ENCODE measurements around the gene ZBTB16.

ZBTB16 gene

DNA sequence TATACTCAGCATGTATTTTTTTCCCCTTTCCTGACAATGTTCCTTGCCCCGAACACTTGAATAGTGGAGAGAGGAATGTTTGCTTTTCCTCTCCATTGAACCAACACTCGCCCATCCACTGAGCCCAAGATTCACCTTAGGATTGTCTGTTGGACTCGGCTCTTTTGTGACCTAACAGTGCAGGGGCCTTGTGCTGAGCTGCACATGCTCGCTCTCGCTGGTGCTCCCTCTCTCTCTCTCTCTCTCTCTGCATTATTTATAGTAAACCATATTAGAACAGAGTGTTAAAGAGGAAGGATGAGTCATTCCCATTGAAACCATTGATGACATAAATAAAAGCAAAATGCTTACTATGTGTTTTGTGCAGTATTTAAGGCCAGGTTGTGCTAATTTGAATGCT, 20.7 kb downstream of the ZBTB16 start:
- Mint-ChIP-seq H3K36me3 (ENCODE audit: low read depth) (no peaks in the 10 kb centered on the region), H3K27me3 (ENCODE audit: low read depth, poor library complexity) (peaks cover 3% of the 10 kb centered on the region), H3K9me3 (no peaks in the 10 kb centered on the region), H3K4me3 (no peak overlapping the region), H3K27ac (peak overlapping the region; percentile 66), H3K4me1 (peaks cover 98% of the 10 kb centered on the region)
- TF ChIP-seq, protein P1, sequence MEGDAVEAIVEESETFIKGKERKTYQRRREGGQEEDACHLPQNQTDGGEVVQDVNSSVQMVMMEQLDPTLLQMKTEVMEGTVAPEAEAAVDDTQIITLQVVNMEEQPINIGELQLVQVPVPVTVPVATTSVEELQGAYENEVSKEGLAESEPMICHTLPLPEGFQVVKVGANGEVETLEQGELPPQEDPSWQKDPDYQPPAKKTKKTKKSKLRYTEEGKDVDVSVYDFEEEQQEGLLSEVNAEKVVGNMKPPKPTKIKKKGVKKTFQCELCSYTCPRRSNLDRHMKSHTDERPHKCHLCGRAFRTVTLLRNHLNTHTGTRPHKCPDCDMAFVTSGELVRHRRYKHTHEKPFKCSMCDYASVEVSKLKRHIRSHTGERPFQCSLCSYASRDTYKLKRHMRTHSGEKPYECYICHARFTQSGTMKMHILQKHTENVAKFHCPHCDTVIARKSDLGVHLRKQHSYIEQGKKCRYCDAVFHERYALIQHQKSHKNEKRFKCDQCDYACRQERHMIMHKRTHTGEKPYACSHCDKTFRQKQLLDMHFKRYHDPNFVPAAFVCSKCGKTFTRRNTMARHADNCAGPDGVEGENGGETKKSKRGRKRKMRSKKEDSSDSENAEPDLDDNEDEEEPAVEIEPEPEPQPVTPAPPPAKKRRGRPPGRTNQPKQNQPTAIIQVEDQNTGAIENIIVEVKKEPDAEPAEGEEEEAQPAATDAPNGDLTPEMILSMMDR (IDR thresholded peaks at IDR 0.05) = no peak
- DNase-seq = no peak

DNA sequence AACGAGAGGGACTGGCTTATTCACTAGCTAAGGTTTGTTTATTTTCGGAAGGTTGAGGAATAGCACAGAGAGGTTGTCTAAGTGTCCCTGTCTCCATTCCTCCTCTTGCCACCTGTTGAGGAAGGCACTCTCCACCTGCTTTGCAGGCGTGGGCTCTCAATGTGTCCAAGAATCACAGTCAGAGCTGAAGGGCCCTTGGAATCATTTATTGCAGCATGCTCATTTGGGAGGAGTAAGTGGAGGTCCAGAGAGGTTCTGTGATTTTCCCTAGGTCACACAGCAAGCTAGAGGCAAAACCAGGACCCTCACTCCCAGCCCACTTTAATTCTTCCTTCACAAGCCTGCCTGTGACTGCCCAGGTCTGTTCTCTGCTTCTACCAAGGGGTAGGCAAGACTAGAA, 21.3 kb downstream of the ZBTB16 start:
- no peak for DNase-seq
- H3K4me1 Mint-ChIP-seq = peaks cover 100% of the 10 kb centered on the region
- peaks cover 3% of the 10 kb centered on the region for H3K27me3 Mint-ChIP-seq (ENCODE audit: low read depth, poor library complexity)
- H3K9me3 Mint-ChIP-seq = no peaks in the 10 kb centered on the region
- H3K36me3 Mint-ChIP-seq (ENCODE audit: low read depth) = no peaks in the 10 kb centered on the region
- TF ChIP-seq, protein P1 (IDR thresholded peaks at IDR 0.05) = no peak
- H3K27ac Mint-ChIP-seq = peak overlapping the region; percentile 92
- H3K4me3 Mint-ChIP-seq = no peak overlapping the region

DNA sequence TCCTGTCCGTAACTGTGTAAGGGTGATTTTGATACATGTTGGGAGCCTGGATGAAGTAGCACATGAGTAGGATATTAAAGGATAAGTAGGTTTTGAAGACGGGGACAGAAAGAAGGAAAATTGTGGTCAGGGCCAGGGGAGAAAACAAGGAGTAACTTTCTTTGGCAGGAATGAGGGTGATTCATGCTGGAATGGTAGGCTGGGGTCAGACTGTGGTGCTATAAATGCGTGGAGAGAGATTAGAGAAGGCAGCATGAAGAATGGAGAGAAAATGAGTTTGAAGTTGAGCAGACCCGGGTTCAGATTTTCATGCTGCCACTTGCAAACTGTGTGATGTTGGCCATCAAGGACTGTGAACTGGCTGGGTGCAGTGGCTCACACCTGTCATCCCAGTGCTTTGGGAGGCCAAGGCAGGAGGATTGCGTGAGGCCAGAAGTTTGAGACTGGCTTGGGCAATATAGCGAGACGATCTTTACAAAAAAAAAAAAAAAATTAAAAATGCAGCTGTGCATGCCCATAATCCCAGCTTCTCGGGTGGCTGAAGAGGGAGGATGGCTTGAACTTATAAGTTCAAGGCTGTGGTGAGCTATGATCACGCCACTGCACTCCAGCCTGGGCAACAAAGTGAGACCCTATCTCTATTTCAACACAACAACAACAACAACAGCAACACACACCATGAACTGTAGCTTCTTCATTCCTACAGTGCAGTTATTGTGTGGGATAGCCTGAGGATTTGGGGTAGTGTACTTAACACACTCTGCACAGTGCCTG, 22.3 kb downstream of the ZBTB16 start:
- no peaks in the 10 kb centered on the region for H3K9me3 Mint-ChIP-seq
- peak overlapping the region; percentile 3 for H3K4me3 Mint-ChIP-seq
- H3K4me1 Mint-ChIP-seq = peaks cover 97% of the 10 kb centered on the region
- no peak for DNase-seq
- H3K27me3 Mint-ChIP-seq (ENCODE audit: low read depth, poor library complexity) = peaks cover 3% of the 10 kb centered on the region
- no peaks in the 10 kb centered on the region for H3K36me3 Mint-ChIP-seq (ENCODE audit: low read depth)
- TF ChIP-seq, protein P1 (IDR thresholded peaks at IDR 0.05) = no peak
- H3K27ac Mint-ChIP-seq = peak overlapping the region; percentile 92

DNA sequence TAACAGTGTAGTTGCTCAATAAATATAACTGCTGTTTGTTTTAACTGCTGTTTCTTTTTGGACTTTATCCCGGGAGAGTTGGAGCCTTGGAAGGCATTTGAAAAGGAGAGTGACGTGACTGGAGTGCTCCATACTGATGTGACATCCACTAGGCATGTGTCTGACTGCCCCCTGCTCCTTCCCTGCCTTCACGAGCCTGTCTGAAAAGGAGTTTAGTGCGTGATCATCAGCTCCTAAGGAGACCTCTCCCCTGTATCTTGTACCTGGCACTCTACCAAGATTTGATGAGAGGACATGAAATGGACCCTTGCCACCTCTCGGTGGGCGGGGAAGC, 22.9 kb downstream of the ZBTB16 start:
- H3K27ac Mint-ChIP-seq = no peak overlapping the region
- H3K27me3 Mint-ChIP-seq (ENCODE audit: low read depth, poor library complexity) = peaks cover 3% of the 10 kb centered on the region
- no peak overlapping the region for H3K4me3 Mint-ChIP-seq
- H3K36me3 Mint-ChIP-seq (ENCODE audit: low read depth) = no peaks in the 10 kb centered on the region
- TF ChIP-seq, protein P1 (IDR thresholded peaks at IDR 0.05) = no peak
- no peak for DNase-seq
- no peaks in the 10 kb centered on the region for H3K9me3 Mint-ChIP-seq
- H3K4me1 Mint-ChIP-seq = peaks cover 97% of the 10 kb centered on the region

DNA sequence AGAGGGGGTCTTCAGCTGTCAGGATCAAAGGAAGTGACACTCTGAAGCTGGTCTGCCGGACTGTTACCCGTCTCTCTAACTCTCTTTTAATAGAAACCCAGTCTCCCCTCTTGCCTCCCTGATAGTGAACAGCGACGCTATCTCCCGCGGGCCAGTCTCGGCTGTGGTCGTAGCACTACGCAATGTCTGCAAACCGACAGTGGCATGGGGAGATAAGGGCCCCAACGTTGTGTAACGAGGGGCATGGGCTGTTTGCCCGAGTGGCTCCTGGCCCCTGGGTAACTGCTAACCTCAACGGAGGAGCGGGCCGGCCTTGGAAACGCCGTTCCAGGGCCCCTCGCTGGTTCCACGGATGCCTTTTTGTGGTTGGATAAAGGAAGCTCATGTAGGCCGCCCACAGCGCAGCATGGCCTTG, 23.3 kb downstream of the ZBTB16 start:
- Mint-ChIP-seq H3K27ac (no peak overlapping the region), H3K27me3 (ENCODE audit: low read depth, poor library complexity) (peaks cover 3% of the 10 kb centered on the region), H3K4me1 (peaks cover 97% of the 10 kb centered on the region), H3K4me3 (no peak overlapping the region), H3K36me3 (ENCODE audit: low read depth) (no peaks in the 10 kb centered on the region), H3K9me3 (no peaks in the 10 kb centered on the region)
- no peak for DNase-seq
- TF ChIP-seq, protein P1 (IDR thresholded peaks at IDR 0.05) = no peak
